ENCODE measurements around the gene NFIX. TPM values are rescaled to one million over a fixed set of nuclear protein-coding genes. Genes with fewer than 3 reads are reported as not detected.

The NFIX gene
- total and polyA plus RNA-seq, 2 of the 13 experiments (the other 11 are each of a cell fraction or from before 2014, with no cell fraction given), result 3.4 to 5.4 TPM

DNA sequence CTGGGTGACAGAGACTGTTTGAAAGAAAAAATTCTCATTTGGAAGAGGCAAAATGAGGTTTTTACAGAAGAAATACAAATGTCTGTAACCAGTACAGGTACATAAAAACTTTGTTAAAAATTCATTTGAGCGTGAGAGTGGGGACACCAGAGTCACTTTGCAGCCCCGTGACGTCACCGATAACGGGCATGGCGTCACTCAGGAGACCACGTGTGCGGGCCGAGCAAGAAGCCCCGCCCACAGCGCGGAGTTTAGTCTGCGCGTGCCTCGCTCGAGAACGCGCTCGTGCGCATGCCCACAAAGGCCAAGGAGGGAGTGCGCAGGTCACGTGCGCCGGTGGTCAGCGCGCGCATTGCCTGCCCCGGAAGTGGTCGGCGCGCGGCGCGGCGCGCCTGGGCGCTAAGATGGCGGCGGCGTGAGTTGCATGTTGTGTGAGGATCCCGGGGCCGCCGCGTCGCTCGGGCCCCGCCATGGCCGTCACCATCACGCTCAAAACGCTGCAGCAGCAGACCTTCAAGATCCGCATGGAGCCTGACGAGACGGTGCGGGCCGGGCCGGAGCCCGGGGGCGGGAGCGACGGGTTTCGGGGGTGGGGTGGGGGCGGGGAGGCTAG, 49.7 kb upstream of the NFIX start, which contains the start of gene RAD23A (continued):
- TF ChIP-seq ZFYVE20 (CRISPR knock-in tag; IDR thresholded peaks at IDR 0.05; ENCODE audit: borderline replicate concordance, low read depth), result 0 out of 2 replicates have a peak, but pooled peaks have one; percentile 68
- TF ChIP-seq, protein P1, sequence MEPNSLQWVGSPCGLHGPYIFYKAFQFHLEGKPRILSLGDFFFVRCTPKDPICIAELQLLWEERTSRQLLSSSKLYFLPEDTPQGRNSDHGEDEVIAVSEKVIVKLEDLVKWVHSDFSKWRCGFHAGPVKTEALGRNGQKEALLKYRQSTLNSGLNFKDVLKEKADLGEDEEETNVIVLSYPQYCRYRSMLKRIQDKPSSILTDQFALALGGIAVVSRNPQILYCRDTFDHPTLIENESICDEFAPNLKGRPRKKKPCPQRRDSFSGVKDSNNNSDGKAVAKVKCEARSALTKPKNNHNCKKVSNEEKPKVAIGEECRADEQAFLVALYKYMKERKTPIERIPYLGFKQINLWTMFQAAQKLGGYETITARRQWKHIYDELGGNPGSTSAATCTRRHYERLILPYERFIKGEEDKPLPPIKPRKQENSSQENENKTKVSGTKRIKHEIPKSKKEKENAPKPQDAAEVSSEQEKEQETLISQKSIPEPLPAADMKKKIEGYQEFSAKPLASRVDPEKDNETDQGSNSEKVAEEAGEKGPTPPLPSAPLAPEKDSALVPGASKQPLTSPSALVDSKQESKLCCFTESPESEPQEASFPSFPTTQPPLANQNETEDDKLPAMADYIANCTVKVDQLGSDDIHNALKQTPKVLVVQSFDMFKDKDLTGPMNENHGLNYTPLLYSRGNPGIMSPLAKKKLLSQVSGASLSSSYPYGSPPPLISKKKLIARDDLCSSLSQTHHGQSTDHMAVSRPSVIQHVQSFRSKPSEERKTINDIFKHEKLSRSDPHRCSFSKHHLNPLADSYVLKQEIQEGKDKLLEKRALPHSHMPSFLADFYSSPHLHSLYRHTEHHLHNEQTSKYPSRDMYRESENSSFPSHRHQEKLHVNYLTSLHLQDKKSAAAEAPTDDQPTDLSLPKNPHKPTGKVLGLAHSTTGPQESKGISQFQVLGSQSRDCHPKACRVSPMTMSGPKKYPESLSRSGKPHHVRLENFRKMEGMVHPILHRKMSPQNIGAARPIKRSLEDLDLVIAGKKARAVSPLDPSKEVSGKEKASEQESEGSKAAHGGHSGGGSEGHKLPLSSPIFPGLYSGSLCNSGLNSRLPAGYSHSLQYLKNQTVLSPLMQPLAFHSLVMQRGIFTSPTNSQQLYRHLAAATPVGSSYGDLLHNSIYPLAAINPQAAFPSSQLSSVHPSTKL (CRISPR knock-in tag; IDR thresholded peaks at IDR 0.05), result peak; percentile 43; the same call in 1 of the 2 replicates
- TF ChIP-seq IRF2 (CRISPR knock-in tag; IDR thresholded peaks at IDR 0.05), result peak; percentile 79
- TF ChIP-seq, protein P2, sequence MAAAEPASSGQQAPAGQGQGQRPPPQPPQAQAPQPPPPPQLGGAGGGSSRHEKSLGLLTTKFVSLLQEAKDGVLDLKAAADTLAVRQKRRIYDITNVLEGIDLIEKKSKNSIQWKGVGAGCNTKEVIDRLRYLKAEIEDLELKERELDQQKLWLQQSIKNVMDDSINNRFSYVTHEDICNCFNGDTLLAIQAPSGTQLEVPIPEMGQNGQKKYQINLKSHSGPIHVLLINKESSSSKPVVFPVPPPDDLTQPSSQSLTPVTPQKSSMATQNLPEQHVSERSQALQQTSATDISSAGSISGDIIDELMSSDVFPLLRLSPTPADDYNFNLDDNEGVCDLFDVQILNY (CRISPR knock-in tag; conservative IDR thresholded peaks at IDR 0.05), result peak; percentile 84; the same call in 1 of the 2 replicates
- TF ChIP-seq SP2 (CRISPR knock-in tag; IDR thresholded peaks at IDR 0.05), result peak; percentile 72
- TF ChIP-seq, protein P3, sequence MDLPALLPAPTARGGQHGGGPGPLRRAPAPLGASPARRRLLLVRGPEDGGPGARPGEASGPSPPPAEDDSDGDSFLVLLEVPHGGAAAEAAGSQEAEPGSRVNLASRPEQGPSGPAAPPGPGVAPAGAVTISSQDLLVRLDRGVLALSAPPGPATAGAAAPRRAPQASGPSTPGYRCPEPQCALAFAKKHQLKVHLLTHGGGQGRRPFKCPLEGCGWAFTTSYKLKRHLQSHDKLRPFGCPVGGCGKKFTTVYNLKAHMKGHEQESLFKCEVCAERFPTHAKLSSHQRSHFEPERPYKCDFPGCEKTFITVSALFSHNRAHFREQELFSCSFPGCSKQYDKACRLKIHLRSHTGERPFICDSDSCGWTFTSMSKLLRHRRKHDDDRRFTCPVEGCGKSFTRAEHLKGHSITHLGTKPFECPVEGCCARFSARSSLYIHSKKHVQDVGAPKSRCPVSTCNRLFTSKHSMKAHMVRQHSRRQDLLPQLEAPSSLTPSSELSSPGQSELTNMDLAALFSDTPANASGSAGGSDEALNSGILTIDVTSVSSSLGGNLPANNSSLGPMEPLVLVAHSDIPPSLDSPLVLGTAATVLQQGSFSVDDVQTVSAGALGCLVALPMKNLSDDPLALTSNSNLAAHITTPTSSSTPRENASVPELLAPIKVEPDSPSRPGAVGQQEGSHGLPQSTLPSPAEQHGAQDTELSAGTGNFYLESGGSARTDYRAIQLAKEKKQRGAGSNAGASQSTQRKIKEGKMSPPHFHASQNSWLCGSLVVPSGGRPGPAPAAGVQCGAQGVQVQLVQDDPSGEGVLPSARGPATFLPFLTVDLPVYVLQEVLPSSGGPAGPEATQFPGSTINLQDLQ (CRISPR knock-in tag; IDR thresholded peaks at IDR 0.05), result no peak
- TF ChIP-seq ETV5 (CRISPR knock-in tag; IDR thresholded peaks at IDR 0.05; ENCODE audit: borderline replicate concordance), result peak; percentile 90
- peak; percentile 71; the same call in 1 of the 2 replicates for TF ChIP-seq ZNF605 (CRISPR knock-in tag; IDR thresholded peaks at IDR 0.05)
- TF ChIP-seq RNF2 (conservative IDR thresholded peaks at IDR 0.05; ENCODE audit: low read depth), result 0 out of 2 replicates have a peak, but pooled peaks have one; percentile 22
- TF ChIP-seq ZNF354B (CRISPR knock-in tag; IDR thresholded peaks at IDR 0.05), result no peak
- TF ChIP-seq KLF13 (CRISPR knock-in tag; IDR thresholded peaks at IDR 0.05), result no peak
- peak; percentile 81 for TF ChIP-seq ZBTB7A (CRISPR knock-in tag; IDR thresholded peaks at IDR 0.05)
- TF ChIP-seq SKI (IDR thresholded peaks at IDR 0.05; ENCODE audit: partially characterized antibody), result peak; percentile 42
- peak; percentile 82 for TF ChIP-seq ZC3H4 (CRISPR knock-in tag; IDR thresholded peaks at IDR 0.05; ENCODE audit: borderline replicate concordance)
- peak; percentile 48; the same call in 1 of the 2 replicates for TF ChIP-seq ZNF160 (CRISPR knock-in tag; IDR thresholded peaks at IDR 0.05)
- no peak for TF ChIP-seq HMGA1 (CRISPR knock-in tag; conservative IDR thresholded peaks at IDR 0.05)
- 0 out of 2 replicates have a peak, but pooled peaks have one; percentile 35 for TF ChIP-seq NFRKB (IDR thresholded peaks at IDR 0.05)
- TF ChIP-seq CEBPB (IDR thresholded peaks at IDR 0.05; ENCODE audit: borderline replicate concordance, low read depth, low read length), result peak; percentile 4; the same call in 1 of the 2 replicates
- TF ChIP-seq, protein P4, sequence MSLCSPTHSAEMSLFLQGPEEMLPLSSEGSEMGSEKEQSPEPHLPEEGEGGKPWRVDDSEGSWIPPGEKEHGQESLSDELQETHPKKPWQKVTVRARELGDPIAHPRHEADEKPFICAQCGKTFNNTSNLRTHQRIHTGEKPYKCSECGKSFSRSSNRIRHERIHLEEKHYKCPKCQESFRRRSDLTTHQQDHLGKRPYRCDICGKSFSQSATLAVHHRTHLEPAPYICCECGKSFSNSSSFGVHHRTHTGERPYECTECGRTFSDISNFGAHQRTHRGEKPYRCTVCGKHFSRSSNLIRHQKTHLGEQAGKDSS (CRISPR knock-in tag; IDR thresholded peaks at IDR 0.05; ENCODE audit: borderline replicate concordance, low read depth), result peak; percentile 76
- TF ChIP-seq ZFP37 (CRISPR knock-in tag; IDR thresholded peaks at IDR 0.05; ENCODE audit: borderline replicate concordance), result no peak
- peak; percentile 63; the same call in 1 of the 2 replicates for TF ChIP-seq SMAD1 (CRISPR knock-in tag; IDR thresholded peaks at IDR 0.05; ENCODE audit: borderline replicate concordance, low read depth)
- no peak; the same call in 1 of the 2 replicates for TF ChIP-seq ZNF83 (CRISPR knock-in tag; IDR thresholded peaks at IDR 0.05; ENCODE audit: borderline replicate concordance)
